Effector CD4-positive, alpha-beta T cell (primary cell): Measurements from ENCODE around the gene CBX8.

Experiments used
- DNase-seq: peaks from one replicate; pipeline ENCODE4 v3.0.0-alpha.2; 2020

Gene CBX8

GRCh38 chr17:79834565-79835469, 37.9 kb upstream of the CBX8 start:
- no peak for DNase-seq

- no peak for DNase-seq
Measured at GRCh38 chr17:79833744-79834564, 37.1 kb upstream of the CBX8 start.

GRCh38 chr17:79833110-79833450, 36.2 kb upstream of the CBX8 start:
- DNase-seq = no peak

GRCh38 chr17:79832218-79833109, 35.6 kb upstream of the CBX8 start:
- DNase-seq = no peak

- DNase-seq = no peak
Measured at GRCh38 chr17:79831265-79832217, 34.7 kb upstream of the CBX8 start.

- no peak for DNase-seq
Measured at GRCh38 chr17:79830763-79831264, 33.9 kb upstream of the CBX8 start.

- no peak for DNase-seq
Measured at GRCh38 chr17:79830303-79830702, 33.4 kb upstream of the CBX8 start.

GRCh38 chr17:79829457-79829856, 32.6 kb upstream of the CBX8 start:
- DNase-seq = no peak

- no peak for DNase-seq
Measured at GRCh38 chr17:79829004-79829403, 32.1 kb upstream of the CBX8 start.

GRCh38 chr17:79826841-79827578, 30.1 kb upstream of the CBX8 start:
- DNase-seq = no peak

GRCh38 chr17:79826204-79826680, 29.4 kb upstream of the CBX8 start:
- DNase-seq = no peak

- DNase-seq = no peak
Measured at GRCh38 chr17:79825580-79825921, 28.7 kb upstream of the CBX8 start.

- DNase-seq = no peak
Measured at GRCh38 chr17:79824893-79825579, 28.2 kb upstream of the CBX8 start.

- DNase-seq = no peak
Measured at GRCh38 chr17:79824234-79824633, 27.4 kb upstream of the CBX8 start.

GRCh38 chr17:79822583-79823124, 25.8 kb upstream of the CBX8 start:
- DNase-seq = no peak

GRCh38 chr17:79821331-79822095, 24.6 kb upstream of the CBX8 start:
- no peak for DNase-seq

- DNase-seq = no peak
Measured at GRCh38 chr17:79820959-79821330, 24.1 kb upstream of the CBX8 start.

- DNase-seq = no peak
Measured at GRCh38 chr17:79819534-79820276, 22.8 kb upstream of the CBX8 start.
